ENCODE measurements around the gene PKD1. TPM values are rescaled to one million over a fixed set of nuclear protein-coding genes. Genes with fewer than 3 reads are reported as not detected.

The PKD1 gene
- total and polyA plus RNA-seq, 2 of the 13 experiments (the other 11 are each of a cell fraction or from before 2014, with no cell fraction given) = 22.1 to 23.0 TPM

GRCh38 chr16:2152695-2153506 is 17.2 kb upstream of the PKD1 start (continued):
- TF ChIP-seq HNRNPH1 (optimal IDR thresholded peaks at IDR 0.05; ENCODE audit: low read depth, low read length) = no peak
- TF ChIP-seq GABPB1 (CRISPR knock-in tag; IDR thresholded peaks at IDR 0.05) = peak; percentile 45; the same call in 1 of the 2 replicates
- TF ChIP-seq MYPOP (CRISPR knock-in tag; IDR thresholded peaks at IDR 0.05) = 0 out of 2 replicates have a peak, but pooled peaks have one; percentile 23
- no peak for TF ChIP-seq ZKSCAN1 (IDR thresholded peaks at IDR 0.05; ENCODE audit: low read length)
- no peak for TF ChIP-seq PRDM10 (CRISPR knock-in tag; IDR thresholded peaks at IDR 0.05; ENCODE audit: low read depth)
- TF ChIP-seq ZMYM4 (CRISPR knock-in tag; IDR thresholded peaks at IDR 0.05) = 0 out of 2 replicates have a peak, but pooled peaks have one; percentile 31
- peak; percentile 49; the same call in 1 of the 2 replicates for TF ChIP-seq GFI1 (CRISPR knock-in tag; IDR thresholded peaks at IDR 0.05; ENCODE audit: borderline replicate concordance)
- no peak for TF ChIP-seq ATF4 (CRISPR knock-in tag; IDR thresholded peaks at IDR 0.05)
- peak; percentile 27; the same call in 1 of the 2 replicates for TF ChIP-seq TFAP4 (IDR thresholded peaks at IDR 0.05; ENCODE audit: borderline replicate concordance, low read depth)
- TF ChIP-seq HNRNPLL (IDR thresholded peaks at IDR 0.05; ENCODE audit: low read depth, low read length, poor library complexity, severe bottlenecking) = peak; percentile 29
- peak; percentile 44 for TF ChIP-seq UBTF (CRISPR knock-in tag; IDR thresholded peaks at IDR 0.05)
- 0 out of 2 replicates have a peak, but pooled peaks have one; percentile 8 for TF ChIP-seq KLF12 (CRISPR knock-in tag; IDR thresholded peaks at IDR 0.05; ENCODE audit: borderline replicate concordance)
- no peak for TF ChIP-seq GATAD2A (CRISPR knock-in tag; IDR thresholded peaks at IDR 0.05)
- 0 out of 2 replicates have a peak, but pooled peaks have one; percentile 86 for TF ChIP-seq ZFP91 (CRISPR knock-in tag; IDR thresholded peaks at IDR 0.05; ENCODE audit: borderline replicate concordance)
- peak; percentile 40; the same call in 1 of the 2 replicates for TF ChIP-seq ZNF563 (CRISPR knock-in tag; IDR thresholded peaks at IDR 0.05)
